Measurements from ENCODE around the gene CACNB2.
"Not testable (repeated sequence)": the region's sequence is repeated elsewhere in the genome, so short reads cannot be mapped to it uniquely, and the experiment has no call there.

The CACNB2 gene

DNA sequence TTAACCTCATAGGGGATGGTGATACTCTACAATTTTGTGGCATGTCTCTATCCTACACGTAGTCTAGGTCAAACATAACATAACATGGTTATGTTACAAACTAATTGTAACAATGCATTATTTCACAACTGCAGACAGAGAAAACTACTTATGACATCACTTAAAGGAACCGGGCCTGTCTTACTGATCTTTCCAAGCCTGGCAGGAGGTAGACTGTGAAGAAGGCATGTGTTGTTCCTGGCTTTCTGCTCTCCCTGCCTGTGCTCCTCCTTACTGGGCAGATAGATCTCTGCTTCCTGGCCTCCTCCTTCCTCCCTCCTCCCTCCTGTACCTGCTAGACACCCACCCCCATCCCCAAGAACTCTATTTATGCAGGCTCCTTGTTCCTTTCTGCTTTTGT, 5.4 kb downstream of the CACNB2 start:
- no peak for DNase-seq (ENCODE audit: low read depth in 2 of 2)

DNA sequence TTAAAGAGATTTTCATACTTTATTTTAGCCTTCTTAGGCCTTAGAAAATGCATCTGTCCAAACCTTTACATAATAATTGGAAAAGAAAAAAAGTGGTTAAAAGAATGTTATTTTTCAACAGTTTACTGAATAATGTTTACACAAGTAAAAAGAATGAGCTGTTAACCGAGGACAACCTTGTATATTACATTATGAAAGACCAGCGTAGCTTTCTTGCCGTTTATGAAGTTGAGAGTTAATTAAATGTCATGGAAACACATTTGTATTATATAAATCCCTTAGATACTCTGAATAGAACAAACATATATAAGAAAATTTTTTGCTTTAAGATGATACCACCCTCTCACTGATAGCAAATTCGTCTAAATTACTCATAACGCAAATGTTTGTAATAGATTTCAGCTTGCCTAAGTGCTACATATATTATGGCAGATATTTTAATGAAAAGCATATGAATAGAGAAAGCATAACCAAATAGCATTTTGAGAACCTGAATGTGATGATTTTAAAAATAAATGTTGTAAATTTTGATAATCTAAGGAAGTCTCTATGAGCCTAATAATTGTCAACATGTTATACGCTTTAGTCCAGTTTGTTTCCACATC, 9.1 kb downstream of the CACNB2 start:
- no peak for DNase-seq (ENCODE audit: low read depth in 2 of 2)

DNA sequence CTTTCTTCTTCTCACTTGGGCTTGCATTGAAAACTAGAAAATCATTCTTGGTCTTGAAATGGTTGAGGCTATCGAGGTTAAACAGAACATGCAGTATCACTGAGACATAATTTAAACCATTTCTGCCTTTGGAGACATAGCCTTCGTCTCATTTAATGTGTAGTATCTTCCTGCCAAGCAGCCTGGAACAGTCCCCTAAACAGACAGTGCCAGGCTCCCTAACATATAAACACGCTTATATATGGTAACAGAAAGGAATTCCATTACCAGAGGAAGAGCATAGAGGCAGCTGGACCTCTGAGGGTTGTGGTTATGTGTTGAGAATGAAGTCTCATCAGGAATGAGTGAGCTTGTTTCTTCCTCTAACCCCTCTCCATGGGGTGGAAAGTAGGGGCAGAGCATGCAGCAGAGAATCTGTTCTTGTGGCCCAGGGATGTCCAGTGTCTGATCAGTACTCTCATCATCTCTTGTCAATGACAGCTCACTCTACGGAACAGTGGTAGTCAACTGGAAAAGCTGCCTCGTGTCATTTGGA, 11.2 kb downstream of the CACNB2 start:
- no peak for DNase-seq (ENCODE audit: low read depth in 2 of 2)

DNA sequence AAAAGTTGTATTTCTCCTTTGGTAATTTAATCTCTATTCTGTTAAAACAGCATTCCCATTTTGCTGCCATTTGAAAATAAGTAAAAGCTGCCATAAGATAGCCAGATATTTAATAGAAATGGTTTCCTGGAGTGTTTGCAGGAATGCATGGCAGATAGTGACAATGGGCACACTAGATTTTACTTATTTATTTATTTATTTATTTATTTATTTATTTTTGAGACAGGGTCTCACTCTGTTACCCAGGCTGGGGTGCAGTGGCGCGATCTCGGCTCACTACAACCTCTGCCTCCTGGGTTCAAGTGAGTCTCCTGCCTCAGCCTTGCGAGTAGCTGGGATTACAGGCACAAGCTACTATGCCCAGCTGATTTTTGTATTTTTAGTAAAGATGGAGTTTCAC, 13.2 kb downstream of the CACNB2 start:
- not testable (repeated sequence) for DNase-seq (ENCODE audit: low read depth in 2 of 2)

DNA sequence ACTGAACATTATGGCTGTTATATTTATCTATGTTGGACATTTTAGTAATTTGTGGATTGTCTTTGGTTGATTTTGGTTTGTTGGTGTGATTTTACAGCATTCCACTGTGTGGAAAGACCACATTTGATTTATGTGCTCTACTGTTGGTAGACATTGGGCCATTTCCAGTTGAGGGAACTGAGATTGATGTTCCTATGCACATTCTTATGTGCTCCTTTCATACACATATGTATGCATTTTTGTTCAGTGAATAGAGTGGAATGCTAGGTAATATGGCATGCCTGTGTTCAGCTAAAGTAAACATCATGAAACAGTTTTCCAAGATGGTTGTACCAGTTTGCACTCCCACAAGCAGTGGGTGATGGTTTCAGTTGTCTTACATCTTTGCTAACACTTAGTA, 15.1 kb downstream of the CACNB2 start:
- no peak for DNase-seq (ENCODE audit: low read depth in 2 of 2)

DNA sequence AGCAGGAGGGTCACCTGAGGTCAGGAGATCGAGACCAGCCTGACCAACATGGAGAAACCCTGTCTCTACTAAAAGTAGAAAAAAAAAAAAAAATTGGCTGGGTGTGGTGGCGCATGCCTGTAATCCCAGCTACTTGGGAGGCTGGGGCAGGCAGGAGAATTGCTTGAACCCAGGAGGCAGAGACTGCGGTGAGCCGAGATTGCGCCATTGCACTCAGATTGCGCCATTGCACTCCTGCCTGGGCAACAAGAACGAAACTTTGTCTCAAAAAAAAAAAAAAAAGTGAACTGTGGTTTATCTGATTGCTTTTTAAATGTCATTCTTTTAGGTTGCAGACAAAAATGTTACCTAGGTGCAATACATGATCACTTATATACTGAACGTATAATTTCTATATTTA, 16.6 kb downstream of the CACNB2 start:
- DNase-seq (ENCODE audit: low read depth in 2 of 2) = not testable (repeated sequence)

DNA sequence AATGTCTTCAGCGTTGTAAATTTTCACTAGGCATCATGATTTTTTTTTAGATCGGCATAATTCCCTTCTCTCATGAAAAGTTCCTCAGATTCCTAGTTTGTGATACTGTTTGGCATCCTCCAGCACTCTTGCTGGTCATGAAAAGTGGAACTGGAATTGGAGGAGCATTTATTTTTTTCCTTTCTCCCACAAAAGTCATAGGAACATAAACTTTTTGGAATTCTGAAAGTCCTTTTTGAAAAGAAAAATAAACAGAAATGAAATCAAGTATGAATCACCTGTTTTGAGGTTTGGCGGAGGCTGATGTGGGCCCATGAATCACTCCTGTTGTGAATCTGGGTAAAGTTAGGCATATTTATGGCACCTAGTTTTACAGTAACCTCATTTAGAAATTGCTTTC, 17.7 kb downstream of the CACNB2 start:
- no peak for DNase-seq (ENCODE audit: low read depth in 2 of 2)

DNA sequence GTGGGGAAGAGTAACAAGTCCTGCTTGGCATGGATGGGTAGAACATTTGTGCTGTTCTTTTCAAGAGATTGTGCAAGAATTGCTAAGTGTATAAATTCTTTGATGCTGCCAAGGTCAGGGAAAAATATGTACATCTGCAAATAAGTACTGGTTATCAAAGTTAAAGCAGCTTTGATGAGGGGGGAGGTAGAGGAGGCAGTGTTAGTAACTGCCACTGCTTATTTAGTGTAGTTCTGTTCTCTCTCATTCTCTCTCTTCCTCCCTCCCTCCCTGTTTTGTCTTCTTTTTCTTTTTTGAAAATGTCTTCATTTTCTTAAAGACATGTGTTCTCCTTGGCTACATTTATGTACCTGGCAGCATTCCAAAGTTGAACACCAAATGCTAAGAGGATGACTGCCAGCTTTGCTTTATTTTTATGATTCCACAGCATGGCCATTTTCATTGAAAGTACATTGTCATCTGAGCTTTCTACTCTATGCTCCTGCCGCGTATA, 18.6 kb downstream of the CACNB2 start:
- no peak for DNase-seq (ENCODE audit: low read depth in 2 of 2)

DNA sequence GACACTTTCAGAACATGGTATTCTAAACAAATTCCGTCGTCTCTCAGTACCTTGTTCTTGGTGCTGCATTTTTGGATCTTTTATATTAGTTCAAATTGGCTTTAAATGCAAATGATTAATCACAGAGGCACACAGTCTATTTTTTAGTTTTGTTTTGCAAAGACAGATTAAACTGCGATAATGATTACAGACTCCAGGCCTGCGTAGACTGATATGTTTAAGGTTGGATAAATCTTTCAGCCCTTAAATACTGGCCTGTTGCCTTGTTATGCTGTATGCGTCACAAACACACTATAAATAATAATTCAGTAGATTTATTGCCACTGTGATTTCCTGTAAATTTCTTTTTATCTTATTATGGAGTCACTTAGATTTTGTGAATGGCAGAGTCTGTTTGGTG, 19.3 kb downstream of the CACNB2 start:
- no peak for DNase-seq (ENCODE audit: low read depth in 2 of 2)

DNA sequence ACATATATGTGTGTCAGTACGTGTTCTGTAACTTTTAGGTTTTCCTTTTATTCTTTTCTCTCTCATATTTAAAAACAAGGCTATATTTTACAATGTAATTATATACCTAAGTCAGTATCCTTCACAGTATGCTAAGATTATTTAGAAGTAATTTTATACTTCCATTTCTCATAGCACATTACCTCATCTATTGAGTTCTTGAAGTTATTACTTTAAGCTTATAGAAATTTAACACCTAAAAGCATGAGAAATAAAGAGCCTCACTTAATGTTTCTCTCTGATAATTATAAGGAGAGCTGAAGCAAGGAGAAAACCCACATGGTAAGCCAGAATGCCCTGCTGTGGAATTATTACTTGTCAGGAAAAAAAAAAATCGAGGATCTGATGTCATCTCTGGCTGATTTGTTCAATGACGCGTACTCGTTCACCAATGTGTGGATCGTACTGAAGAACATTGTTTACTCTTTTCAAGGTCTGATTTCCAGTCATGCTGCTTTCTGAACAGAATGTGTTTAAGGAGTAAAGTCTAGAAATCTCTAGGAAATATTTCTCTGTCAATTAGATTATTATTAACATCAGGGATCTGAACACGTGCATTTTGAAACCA, 21.9 kb downstream of the CACNB2 start:
- DNase-seq (ENCODE audit: low read depth in 2 of 2) = no peak

DNA sequence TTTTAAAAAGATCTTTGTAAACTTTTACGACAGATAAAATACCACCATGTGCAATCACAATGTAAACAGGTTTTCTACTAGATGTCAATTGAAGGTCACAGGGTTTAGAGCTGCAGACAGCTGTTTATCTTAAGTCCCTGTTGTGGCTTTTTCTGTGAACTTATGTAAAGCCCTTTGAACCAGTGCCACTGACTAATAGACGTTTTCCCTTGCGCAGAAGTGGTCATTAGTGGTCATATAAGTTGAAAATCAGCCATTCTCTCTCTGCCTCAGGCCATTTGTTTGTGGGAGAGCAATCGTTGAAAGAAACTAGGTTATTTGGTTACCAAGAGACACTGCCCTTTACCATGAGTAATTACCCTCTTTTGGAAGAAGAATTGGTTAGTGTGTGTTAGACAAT, 23.9 kb downstream of the CACNB2 start:
- DNase-seq (ENCODE audit: low read depth in 2 of 2) = no peak

DNA sequence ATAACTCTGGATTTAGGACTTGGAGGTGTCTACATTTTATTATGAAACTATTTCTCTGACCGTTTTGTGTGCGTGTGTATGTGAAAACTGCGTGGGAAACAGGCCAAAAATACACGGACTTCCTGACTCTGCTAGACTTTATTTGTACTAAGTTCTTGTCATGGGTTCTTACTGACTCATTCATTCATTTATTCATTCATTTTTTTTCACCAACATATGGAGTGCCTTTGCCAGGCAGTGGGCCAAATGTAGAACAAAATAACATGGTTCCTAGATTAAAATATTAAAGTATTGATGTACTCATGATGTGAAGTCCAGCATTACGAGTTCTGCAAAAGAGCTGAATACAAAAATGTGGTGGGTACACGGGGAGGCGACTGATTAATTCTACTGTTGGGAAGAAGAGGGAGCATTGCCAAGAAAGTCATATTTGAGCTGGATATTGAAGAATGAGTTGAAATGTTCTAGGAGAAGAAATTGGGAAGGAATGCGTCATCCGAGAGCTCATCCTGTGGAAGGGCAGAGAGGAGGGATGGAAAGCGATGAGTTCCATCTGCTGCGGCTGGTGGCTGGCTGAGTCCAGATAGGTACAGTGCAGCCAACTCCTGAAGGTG, 24.6 kb downstream of the CACNB2 start:
- no peak for DNase-seq (ENCODE audit: low read depth in 2 of 2)

DNA sequence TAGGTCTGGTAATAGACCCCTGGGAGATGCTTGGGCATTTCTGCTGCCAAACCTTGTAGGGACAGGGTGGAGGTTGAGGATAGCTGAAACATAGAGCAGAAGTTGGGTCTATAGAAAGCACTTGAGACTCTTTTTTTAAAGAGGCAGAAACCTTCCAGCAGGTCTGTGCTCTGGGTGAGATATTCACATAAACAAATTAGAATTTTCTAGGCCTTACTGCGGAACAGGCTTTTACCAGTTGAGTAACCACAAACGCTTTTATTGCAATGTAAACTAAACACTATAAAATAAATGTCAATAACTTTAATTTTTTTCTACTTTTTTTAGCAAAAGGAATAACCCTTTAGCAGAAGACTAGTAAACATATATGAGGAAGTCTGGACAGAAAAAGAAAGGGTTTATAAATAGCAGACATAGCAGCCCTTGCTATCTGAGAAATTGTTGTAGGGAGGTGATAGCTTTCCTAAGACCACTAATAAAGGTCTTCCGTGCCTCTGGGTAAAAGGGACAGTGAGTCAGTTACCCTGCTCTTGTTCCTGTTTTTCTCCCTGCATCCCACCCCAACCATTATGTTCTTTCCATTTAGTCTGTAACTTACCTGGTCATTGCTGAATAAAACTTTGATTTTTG, 38.7 kb downstream of the CACNB2 start:
- DNase-seq (ENCODE audit: low read depth in 2 of 2) = no peak

DNA sequence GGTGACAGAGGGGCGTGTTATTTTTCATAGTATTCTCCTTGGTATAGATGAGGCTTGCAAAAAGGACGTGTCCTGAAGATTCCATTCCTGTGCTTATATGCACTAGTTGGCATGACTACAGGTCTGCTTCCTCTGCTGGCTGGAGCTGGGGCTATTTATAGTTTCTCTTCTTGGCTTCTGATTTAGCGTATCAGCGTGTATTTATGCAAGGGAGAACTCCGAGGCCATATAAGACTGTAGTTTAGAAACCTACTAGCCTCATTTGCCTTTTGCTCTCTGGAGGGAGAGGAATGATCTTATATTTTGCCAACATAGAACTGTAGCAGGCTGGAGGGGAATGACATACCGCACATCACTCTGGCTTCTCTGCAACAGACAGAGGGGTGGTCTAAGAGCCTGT, 39.7 kb downstream of the CACNB2 start:
- DNase-seq (ENCODE audit: low read depth in 2 of 2) = no peak

DNA sequence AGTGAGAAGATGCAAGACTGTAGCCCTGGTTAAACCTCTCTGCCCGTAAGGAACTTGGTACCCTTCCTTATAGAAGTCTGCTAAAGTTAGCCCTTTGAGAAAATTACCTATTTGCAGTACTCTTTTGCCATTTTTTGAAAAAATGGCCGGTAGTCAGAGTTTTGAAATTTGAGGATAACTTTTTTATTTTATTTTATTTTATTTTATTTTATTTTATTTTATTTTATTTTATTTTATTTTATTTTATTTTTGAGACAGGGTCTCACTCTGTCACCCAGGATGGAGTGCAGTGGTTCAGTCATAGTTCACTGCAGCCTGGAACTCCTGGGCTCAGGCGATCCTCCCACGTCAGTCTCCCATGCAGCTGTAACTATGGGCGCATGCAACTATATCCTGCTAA, 41.2 kb downstream of the CACNB2 start:
- DNase-seq (ENCODE audit: low read depth in 2 of 2) = not testable (repeated sequence)

DNA sequence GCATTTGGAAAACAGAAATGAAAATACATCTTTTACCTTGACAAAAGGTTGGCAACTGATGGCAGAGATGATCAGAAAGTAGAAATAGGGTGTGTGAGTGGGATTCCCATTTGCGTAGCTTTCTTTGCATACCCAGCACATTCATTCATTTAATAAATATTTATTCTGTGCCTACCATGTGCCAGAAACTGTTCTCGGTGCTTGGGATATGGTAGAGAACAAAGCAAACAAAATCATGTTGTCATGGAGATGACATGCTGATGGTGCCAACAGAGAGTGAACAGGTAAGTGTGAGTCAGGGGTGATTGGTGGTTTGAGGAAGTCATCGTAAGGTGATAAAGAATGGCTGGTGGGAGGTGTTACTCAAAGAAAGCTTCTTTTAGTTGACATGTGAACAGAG, 45.4 kb downstream of the CACNB2 start:
- DNase-seq (ENCODE audit: low read depth in 2 of 2) = no peak

DNA sequence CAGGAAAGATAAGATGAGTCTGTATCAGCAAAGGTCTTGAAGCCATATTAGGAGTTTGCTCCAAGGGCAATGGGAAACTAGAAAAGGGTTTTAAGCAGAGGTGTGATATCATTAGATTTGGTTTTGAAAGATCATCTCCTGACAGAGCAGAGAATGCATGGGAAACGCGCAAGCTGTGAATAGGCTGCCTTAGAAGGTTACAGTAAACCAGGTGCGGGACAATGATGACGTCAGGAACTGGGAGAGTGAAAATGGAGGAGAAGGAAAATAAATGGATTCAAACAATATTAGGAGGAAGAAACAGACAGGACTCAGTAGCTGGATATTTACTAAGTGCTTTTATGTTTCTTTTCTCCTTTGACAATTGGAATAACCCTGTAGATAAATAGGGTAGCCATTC, 50.6 kb downstream of the CACNB2 start:
- no peak for DNase-seq (ENCODE audit: low read depth in 2 of 2)

DNA sequence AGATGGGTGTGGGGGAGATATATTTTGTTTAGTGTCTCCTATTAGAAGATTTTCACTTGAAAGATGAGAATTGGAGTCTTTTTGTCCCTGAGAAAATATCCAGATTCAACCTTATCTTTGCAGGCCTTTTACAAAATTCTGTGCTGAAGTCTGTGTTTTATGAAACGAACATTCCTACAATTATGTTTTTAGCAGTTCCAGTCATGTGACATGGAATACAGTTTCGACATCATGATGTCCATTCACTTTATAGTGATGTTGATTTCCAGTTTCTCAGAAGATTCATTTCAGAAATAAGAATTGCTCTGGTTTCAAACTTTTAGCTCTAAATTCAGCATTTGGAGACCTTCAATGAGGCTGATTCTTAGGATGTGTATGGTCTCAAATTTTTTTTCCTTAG, 54.4 kb downstream of the CACNB2 start:
- DNase-seq (ENCODE audit: low read depth in 2 of 2) = no peak

DNA sequence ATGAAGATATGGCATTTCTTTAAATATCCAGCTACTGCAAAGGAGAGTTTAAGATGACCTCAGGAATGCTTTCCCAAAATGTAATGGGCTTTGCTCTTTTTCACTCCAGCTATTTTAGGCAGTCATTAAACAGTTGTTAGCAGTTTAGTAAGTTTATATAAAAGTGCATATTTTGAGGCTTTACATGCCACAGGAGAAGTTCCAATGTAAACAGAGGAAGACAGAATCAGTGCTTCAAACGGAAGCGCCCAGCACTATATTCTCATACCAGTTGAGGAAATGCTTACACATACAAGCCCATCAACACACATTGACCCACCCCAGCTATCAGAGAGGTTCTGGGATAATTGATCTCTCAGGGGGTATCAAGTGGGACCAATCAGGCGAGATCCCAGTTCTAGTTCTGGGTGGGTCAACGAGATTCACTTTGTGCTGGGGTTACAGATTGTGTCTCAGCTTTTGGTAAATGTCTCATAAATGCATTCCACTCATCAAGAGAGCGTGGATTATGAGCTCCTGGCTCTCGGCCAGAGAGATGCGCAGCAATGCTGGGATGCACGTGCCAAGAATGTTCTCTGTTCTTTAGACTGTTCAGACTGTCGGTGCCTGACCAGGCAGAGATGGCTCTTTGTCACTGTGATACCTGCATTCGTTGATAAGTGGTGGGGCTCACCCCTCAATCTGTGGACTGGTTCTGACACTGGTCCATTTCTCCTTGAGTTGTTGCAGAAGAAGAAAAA, 55.0 kb downstream of the CACNB2 start:
- DNase-seq (ENCODE audit: low read depth in 2 of 2) = no peak

DNA sequence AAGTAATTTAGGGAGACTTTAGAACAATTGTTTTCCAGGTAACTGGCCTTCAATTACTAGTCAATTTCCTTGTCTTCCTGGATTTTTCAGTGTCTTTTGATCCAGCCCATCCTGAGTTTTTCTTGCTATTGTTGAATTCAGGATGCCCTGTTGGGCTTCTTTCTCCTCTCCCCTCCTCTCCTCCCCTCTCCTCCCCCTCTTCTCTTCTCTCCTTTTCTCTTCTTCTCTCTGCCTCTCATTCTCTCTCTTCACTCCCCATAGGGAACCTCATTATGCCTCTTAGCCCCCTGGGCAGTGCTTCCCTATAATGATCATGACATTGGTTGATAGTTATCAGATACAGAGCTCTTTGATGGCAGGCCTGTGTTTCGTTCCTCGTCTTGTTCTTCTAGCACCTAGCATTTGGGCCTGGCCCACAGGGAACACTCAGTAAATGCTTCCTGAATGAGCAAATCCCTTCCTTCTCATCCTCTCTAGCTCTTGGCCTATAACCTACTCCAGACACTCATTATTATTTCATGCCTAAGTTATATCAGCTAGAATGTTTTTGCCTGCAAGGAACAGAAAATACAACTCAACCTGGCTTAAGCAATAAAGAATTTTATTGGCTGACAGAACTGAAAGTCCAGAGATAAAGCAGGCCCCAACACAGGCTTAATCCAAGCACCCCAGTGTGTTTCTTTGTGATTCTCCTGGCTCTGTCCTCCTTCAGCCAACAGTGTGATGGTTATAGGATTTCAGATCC, 56.8 kb downstream of the CACNB2 start:
- DNase-seq (ENCODE audit: low read depth in 2 of 2) = no peak

DNA sequence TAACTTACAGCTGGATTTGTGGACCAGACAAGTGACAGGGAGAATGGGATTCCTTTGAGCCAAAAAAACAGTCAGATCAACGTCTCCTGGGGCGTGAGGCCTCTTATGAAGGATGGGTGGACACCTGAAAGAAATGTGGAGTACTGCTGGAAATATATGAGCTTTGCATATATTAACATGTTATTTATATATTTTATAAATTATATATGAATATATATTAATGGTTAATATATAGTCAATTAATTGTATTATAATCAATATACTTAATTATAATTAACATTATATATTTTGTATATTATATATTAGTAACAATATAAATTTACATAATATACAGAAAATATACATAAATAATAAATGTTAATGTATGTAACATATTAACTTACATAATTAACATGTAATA, 57.5 kb downstream of the CACNB2 start:
- DNase-seq (ENCODE audit: low read depth in 2 of 2) = no peak
